ENCODE results near the gene RAB3GAP2. TPM values are rescaled to one million over a fixed set of nuclear protein-coding genes. Genes with fewer than 3 reads are reported as not detected.

RAB3GAP2 gene
- total RNA-seq, 1 experiment from 2014 or later: 64.3 TPM

GRCh38 chr1:220160027-220160426, 112.2 kb downstream of the RAB3GAP2 start:
- H3K36me3 Mint-ChIP-seq: peaks cover 44% of the 10 kb centered on the region
- POLR2A ChIA-PET: no interaction called here
- no peak overlapping the region for H3K4me3 Mint-ChIP-seq

DNA sequence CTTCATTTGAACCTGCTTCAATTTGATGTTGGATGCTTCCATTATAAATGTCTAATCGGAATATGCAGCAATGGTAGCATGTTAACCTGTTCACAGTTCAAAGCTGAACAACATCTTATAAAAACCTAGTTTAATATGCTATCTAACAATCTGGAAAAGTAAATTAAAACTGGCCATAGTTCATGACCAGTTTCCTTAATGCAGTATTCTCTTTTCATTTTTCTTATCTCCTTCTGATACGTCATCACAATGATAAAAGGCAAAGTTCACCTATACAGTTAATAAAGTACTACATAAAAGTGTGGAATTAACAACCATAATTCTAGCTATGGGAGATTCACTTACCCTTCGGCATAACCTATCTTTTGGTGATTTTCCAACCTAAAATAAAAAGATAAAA, 113.2 kb downstream of the RAB3GAP2 start:
- Mint-ChIP-seq H3K27me3 (ENCODE audit: low read depth) (no peaks in the 10 kb centered on the region), H3K27ac (no peak overlapping the region), H3K36me3 (peaks cover 46% of the 10 kb centered on the region), H3K4me3 (no peak overlapping the region), H3K9me3 (no peaks in the 10 kb centered on the region), H3K4me1 (no peaks in the 10 kb centered on the region)
- no peak for DNase-seq (ENCODE audit: low spot score)
- CTCF ChIA-PET: no interaction called here
- POLR2A ChIA-PET: no interaction called here
- no peak for ATAC-seq
- no peak for TF ChIP-seq RORB (CRISPR knock-in tag; IDR thresholded peaks at IDR 0.05)
- TF ChIP-seq GTF2I (CRISPR knock-in tag; conservative IDR thresholded peaks at IDR 0.05): no peak
- TF ChIP-seq ZNF263 (CRISPR knock-in tag; IDR thresholded peaks at IDR 0.05; ENCODE audit: low read depth): no peak
- no peak for TF ChIP-seq IRF2 (CRISPR knock-in tag; IDR thresholded peaks at IDR 0.05; ENCODE audit: borderline replicate concordance, low read depth)
- TF ChIP-seq TP53 (CRISPR knock-in tag; IDR thresholded peaks at IDR 0.05): no peak
- TF ChIP-seq CBFB (CRISPR knock-in tag; IDR thresholded peaks at IDR 0.05; ENCODE audit: low read depth): no peak
- no peak for TF ChIP-seq SMAD4 (CRISPR knock-in tag; IDR thresholded peaks at IDR 0.05)
- no peak for TF ChIP-seq CREB1 (CRISPR knock-in tag; IDR thresholded peaks at IDR 0.05)
- no peak for TF ChIP-seq ESRRA (CRISPR knock-in tag; IDR thresholded peaks at IDR 0.05; ENCODE audit: borderline replicate concordance)
- no peak for TF ChIP-seq PRDM15 (CRISPR knock-in tag; IDR thresholded peaks at IDR 0.05)
- TF ChIP-seq ZNF138 (CRISPR knock-in tag; conservative IDR thresholded peaks at IDR 0.05): no peak
- TF ChIP-seq, protein P1, sequence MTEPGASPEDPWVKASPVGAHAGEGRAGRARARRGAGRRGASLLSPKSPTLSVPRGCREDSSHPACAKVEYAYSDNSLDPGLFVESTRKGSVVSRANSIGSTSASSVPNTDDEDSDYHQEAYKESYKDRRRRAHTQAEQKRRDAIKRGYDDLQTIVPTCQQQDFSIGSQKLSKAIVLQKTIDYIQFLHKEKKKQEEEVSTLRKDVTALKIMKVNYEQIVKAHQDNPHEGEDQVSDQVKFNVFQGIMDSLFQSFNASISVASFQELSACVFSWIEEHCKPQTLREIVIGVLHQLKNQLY (CRISPR knock-in tag; IDR thresholded peaks at IDR 0.05): no peak
- no peak for TF ChIP-seq ETV6 (CRISPR knock-in tag; IDR thresholded peaks at IDR 0.05)
- no peak for TF ChIP-seq GRHL2 (CRISPR knock-in tag; IDR thresholded peaks at IDR 0.05; ENCODE audit: insufficient replicate concordance, severe bottlenecking)
- TF ChIP-seq, protein P2, sequence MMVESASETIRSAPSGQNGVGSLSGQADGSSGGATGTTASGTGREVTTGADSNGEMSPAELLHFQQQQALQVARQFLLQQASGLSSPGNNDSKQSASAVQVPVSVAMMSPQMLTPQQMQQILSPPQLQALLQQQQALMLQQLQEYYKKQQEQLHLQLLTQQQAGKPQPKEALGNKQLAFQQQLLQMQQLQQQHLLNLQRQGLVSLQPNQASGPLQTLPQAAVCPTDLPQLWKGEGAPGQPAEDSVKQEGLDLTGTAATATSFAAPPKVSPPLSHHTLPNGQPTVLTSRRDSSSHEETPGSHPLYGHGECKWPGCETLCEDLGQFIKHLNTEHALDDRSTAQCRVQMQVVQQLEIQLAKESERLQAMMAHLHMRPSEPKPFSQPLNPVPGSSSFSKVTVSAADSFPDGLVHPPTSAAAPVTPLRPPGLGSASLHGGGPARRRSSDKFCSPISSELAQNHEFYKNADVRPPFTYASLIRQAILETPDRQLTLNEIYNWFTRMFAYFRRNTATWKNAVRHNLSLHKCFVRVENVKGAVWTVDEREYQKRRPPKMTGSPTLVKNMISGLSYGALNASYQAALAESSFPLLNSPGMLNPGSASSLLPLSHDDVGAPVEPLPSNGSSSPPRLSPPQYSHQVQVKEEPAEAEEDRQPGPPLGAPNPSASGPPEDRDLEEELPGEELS (CRISPR knock-in tag; IDR thresholded peaks at IDR 0.05): no peak
- TF ChIP-seq, protein P3, sequence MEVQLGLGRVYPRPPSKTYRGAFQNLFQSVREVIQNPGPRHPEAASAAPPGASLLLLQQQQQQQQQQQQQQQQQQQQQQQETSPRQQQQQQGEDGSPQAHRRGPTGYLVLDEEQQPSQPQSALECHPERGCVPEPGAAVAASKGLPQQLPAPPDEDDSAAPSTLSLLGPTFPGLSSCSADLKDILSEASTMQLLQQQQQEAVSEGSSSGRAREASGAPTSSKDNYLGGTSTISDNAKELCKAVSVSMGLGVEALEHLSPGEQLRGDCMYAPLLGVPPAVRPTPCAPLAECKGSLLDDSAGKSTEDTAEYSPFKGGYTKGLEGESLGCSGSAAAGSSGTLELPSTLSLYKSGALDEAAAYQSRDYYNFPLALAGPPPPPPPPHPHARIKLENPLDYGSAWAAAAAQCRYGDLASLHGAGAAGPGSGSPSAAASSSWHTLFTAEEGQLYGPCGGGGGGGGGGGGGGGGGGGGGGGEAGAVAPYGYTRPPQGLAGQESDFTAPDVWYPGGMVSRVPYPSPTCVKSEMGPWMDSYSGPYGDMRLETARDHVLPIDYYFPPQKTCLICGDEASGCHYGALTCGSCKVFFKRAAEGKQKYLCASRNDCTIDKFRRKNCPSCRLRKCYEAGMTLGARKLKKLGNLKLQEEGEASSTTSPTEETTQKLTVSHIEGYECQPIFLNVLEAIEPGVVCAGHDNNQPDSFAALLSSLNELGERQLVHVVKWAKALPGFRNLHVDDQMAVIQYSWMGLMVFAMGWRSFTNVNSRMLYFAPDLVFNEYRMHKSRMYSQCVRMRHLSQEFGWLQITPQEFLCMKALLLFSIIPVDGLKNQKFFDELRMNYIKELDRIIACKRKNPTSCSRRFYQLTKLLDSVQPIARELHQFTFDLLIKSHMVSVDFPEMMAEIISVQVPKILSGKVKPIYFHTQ (CRISPR knock-in tag; IDR thresholded peaks at IDR 0.05): no peak
- no peak for TF ChIP-seq E2F5 (CRISPR knock-in tag; IDR thresholded peaks at IDR 0.05)
- TF ChIP-seq, protein P4, sequence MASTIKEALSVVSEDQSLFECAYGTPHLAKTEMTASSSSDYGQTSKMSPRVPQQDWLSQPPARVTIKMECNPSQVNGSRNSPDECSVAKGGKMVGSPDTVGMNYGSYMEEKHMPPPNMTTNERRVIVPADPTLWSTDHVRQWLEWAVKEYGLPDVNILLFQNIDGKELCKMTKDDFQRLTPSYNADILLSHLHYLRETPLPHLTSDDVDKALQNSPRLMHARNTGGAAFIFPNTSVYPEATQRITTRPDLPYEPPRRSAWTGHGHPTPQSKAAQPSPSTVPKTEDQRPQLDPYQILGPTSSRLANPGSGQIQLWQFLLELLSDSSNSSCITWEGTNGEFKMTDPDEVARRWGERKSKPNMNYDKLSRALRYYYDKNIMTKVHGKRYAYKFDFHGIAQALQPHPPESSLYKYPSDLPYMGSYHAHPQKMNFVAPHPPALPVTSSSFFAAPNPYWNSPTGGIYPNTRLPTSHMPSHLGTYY (CRISPR knock-in tag; IDR thresholded peaks at IDR 0.05): no peak
- TF ChIP-seq ZNF232 (CRISPR knock-in tag; IDR thresholded peaks at IDR 0.05): no peak

More at GRCh38 chr1:220160027-220160426, 112.2 kb downstream of the RAB3GAP2 start:
- Mint-ChIP-seq H3K9me3 (no peaks in the 10 kb centered on the region), H3K27me3 (ENCODE audit: low read depth) (no peaks in the 10 kb centered on the region), H3K4me1 (no peaks in the 10 kb centered on the region), H3K27ac (no peak overlapping the region)
- CTCF ChIA-PET: interaction anchor here (0.6 kb wide), 1 partner anchor 351 kb away, joined by 3 read pairs; no protein-coding TSS in a partner anchor
- ATAC-seq (no peak), DNase-seq (ENCODE audit: low spot score) (no peak)
- no peak for TF ChIP-seq ZNF317 (CRISPR knock-in tag; IDR thresholded peaks at IDR 0.05; ENCODE audit: borderline replicate concordance, low read depth)
- TF ChIP-seq, protein P5, sequence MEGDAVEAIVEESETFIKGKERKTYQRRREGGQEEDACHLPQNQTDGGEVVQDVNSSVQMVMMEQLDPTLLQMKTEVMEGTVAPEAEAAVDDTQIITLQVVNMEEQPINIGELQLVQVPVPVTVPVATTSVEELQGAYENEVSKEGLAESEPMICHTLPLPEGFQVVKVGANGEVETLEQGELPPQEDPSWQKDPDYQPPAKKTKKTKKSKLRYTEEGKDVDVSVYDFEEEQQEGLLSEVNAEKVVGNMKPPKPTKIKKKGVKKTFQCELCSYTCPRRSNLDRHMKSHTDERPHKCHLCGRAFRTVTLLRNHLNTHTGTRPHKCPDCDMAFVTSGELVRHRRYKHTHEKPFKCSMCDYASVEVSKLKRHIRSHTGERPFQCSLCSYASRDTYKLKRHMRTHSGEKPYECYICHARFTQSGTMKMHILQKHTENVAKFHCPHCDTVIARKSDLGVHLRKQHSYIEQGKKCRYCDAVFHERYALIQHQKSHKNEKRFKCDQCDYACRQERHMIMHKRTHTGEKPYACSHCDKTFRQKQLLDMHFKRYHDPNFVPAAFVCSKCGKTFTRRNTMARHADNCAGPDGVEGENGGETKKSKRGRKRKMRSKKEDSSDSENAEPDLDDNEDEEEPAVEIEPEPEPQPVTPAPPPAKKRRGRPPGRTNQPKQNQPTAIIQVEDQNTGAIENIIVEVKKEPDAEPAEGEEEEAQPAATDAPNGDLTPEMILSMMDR (IDR thresholded peaks at IDR 0.05): no peak
- TF ChIP-seq NR3C1 (CRISPR knock-in tag; conservative IDR thresholded peaks at IDR 0.05; ENCODE audit: low read depth): no peak
- no peak for TF ChIP-seq NR1H2 (CRISPR knock-in tag; IDR thresholded peaks at IDR 0.05)
- no peak for TF ChIP-seq JAZF1 (CRISPR knock-in tag; IDR thresholded peaks at IDR 0.05)
